Endothelial cell of umbilical vein (primary cell): ENCODE data around the gene C15orf40. TPM values are rescaled to one million over a fixed set of nuclear protein-coding genes. Genes with fewer than 3 reads are reported as not detected.

Experiments used
- BruUV-seq: library from RNA; stranded (reverse); fragments of 400-500 nt; replicated peaks from 2 replicates; lab custom pipeline; 2021; lab: Mats Ljungman, UMichigan
- CTCF ChIA-PET: fragments of 300-600, 350-600 bp; sonication (Branson Sonifier 250); formaldehyde crosslinking; loops from one replicate; lab custom pipeline; 2021; ENCODE audit warnings: antibody characterized with exemption, inconsistent platforms; lab: Charles Lee
- POLR2A ChIA-PET: fragments of 300-600, 350-600 bp; sonication (Branson Sonifier 250); formaldehyde crosslinking; loops from one replicate; lab custom pipeline; 2021; ENCODE audit warnings: antibody characterized with exemption, inconsistent platforms; lab: Charles Lee
- DNase-seq: peaks from one replicate; pipeline ENCODE4 v3.0.0-alpha.2; 2011; ENCODE audit warnings: low read depth, low spot score
- FAIRE-seq: peaks from 2 replicates; lab custom pipeline; 2011; peaks lifted over from hg19 to GRCh38; lab: Jason Lieb, UNC
- H2AFZ ChIP-seq: 2 replicates; pipeline ENCODE4 v1.6.0; 2012; ENCODE audit warnings: low read depth, low read length, control low read depth, inconsistent platforms
- H3K27ac ChIP-seq: 2 replicates; pipeline ENCODE4 v1.5.1; 2011; ENCODE audit warnings: low read depth, mild to moderate bottlenecking, control low read depth, low read length, moderate library complexity; ENCODE audit not compliant: insufficient read depth
- H3K27me3 ChIP-seq, 2 experiments: 2 replicates each; pipeline versions ENCODE4 v1.6.0 to v1.6.1; 2011; ENCODE audit warnings: low read length in 2 of 2, mixed read lengths in 1 of 2; ENCODE audit not compliant: control insufficient read depth in 2 of 2, insufficient read depth in 2 of 2
- H3K36me3 ChIP-seq, 2 experiments: 2 replicates in 1 of 2; 3 replicates in 1 of 2; pipeline ENCODE4 v1.5.1; 2011; ENCODE audit warnings: low read length in 2 of 2, mild to moderate bottlenecking in 1 of 2, moderate library complexity in 1 of 2; ENCODE audit not compliant: control insufficient read depth in 2 of 2, insufficient read depth in 2 of 2; ENCODE audit errors: extremely low read depth in 1 of 2
- H3K4me1 ChIP-seq: 3 replicates; pipeline ENCODE4 v1.5.1; 2011; ENCODE audit warnings: mild to moderate bottlenecking, low read length; ENCODE audit not compliant: control insufficient read depth, insufficient read depth; ENCODE audit errors: extremely low read depth
- H3K4me2 ChIP-seq: 2 replicates; pipeline ENCODE4 v1.6.1; 2011; ENCODE audit warnings: low read length, control low read depth, mixed read lengths; ENCODE audit not compliant: insufficient read depth
- H3K4me3 ChIP-seq, 3 experiments: fragments of 200-600 bp in 1 of 3; sonication (generic), shearing (Covaris generic) in 1 of 3; replicated peaks in 1 of 3; 2 replicates each; pipeline ENCODE4 v1.5.1; 2011 to 2016; ENCODE audit warnings: control low read depth in 3 of 3, low read length in 3 of 3, mild to moderate bottlenecking in 2 of 3, inconsistent platforms in 1 of 3, low read depth in 1 of 3, moderate library complexity in 1 of 3; ENCODE audit not compliant: insufficient read depth in 1 of 3
- H3K79me2 ChIP-seq: 2 replicates; pipeline ENCODE4 v1.6.0; 2012; ENCODE audit warnings: low read length, inconsistent platforms; ENCODE audit not compliant: control insufficient read depth, insufficient read depth
- H3K9ac ChIP-seq: replicated peaks from 2 replicates; pipeline ENCODE3; 2011; ENCODE audit warnings: low read length, control low read depth; ENCODE audit not compliant: insufficient read depth; ENCODE audit errors: extremely low read depth
- H3K9me1 ChIP-seq: replicated peaks from 3 replicates; pipeline ENCODE4 v1.6.0; 2011; ENCODE audit warnings: mild to moderate bottlenecking, low read length; ENCODE audit not compliant: control insufficient read depth, insufficient read depth; ENCODE audit errors: extremely low read depth
- H3K9me3 ChIP-seq: replicated peaks from 2 replicates; pipeline ENCODE4 v1.5.1; 2012; ENCODE audit warnings: low read length, inconsistent platforms; ENCODE audit not compliant: control insufficient read depth, insufficient read depth
- H4K20me1 ChIP-seq: replicated peaks from 2 replicates; pipeline ENCODE3; 2011; ENCODE audit warnings: mild to moderate bottlenecking, low read length; ENCODE audit not compliant: control insufficient read depth, insufficient read depth; ENCODE audit errors: extremely low read depth
- EZH2 ChIP-seq: IDR thresholded peaks from 2 replicates; pipeline ENCODE4 v1.6.1; 2012; ENCODE audit warnings: borderline replicate concordance, low read depth, mild to moderate bottlenecking, moderate library complexity, low read length, inconsistent platforms; ENCODE audit not compliant: severe bottlenecking
- FOS ChIP-seq: IDR thresholded peaks from 2 replicates; pipeline ENCODE4 v1.6.1; 2011; ENCODE audit warnings: mild to moderate bottlenecking, low read length, moderate library complexity, borderline replicate concordance; ENCODE audit not compliant: insufficient read depth
- GATA2 ChIP-seq: IDR thresholded peaks from 2 replicates; pipeline ENCODE4 v1.7.0; 2011; ENCODE audit warnings: low read depth, mild to moderate bottlenecking, moderate library complexity, mixed read lengths, low read length; ENCODE audit not compliant: insufficient read length, insufficient read depth
- JUN ChIP-seq: IDR thresholded peaks from 2 replicates; pipeline ENCODE4 v1.6.1; 2011; ENCODE audit warnings: borderline replicate concordance, low read depth; ENCODE audit not compliant: insufficient read length, insufficient read depth
- MYC ChIP-seq: IDR thresholded peaks from one replicate; pipeline ENCODE4 v1.6.1; 2011; ENCODE audit warnings: mild to moderate bottlenecking, low read depth, low read length
- POLR2A ChIP-seq: IDR thresholded peaks from 2 replicates; pipeline ENCODE4 v1.6.1; 2012; ENCODE audit warnings: low read depth, mild to moderate bottlenecking, control low read depth, low read length
- POLR2AphosphoS5 ChIP-seq: IDR thresholded peaks from 2 replicates; pipeline ENCODE4 v1.6.1; 2012; ENCODE audit warnings: low read depth, mild to moderate bottlenecking, control low read depth, low read length, moderate library complexity; ENCODE audit not compliant: insufficient read depth
- dilution Hi-C: fragments of 300-500 bp; cut with MboI; formaldehyde crosslinking; loops from one replicate; pipeline ENCODE4 v1.15.0; 2019; ENCODE audit warnings: low sequenced_read_pairs; ENCODE audit not compliant: extremely low pct_ligation_motif_present
- intact Hi-C: fragments of 100-400 bp; cut with micrococcal nuclease; formaldehyde crosslinking; loops from one replicate; pipeline ENCODE4 v1.10.0; 2022
- polyA plus RNA-seq, 4 experiments: library from polyadenylated mRNA; depleted of rRNA in 3 of 4; stranded (reverse) in 3 of 4; unstranded in 1 of 4; fragments of >200 nt; gene quantifications; 2 replicates each; pipeline versions ENCODE4 v1.2.1 to v1.2.3, GENCODE V29; 2011 to 2012; ENCODE audit warnings: missing spikeins in 1 of 4
- total RNA-seq: library from RNA; stranded (reverse); gene quantifications from 2 replicates; pipeline ENCODE4 v1.2.3, GENCODE V29; 2021
- TF ChIP-seq, protein P1 (sequence below): IDR thresholded peaks from 2 replicates; pipeline ENCODE4 v1.6.1; 2011; ENCODE audit not compliant: insufficient read depth, insufficient read length
- TF ChIP-seq, protein P2 (sequence below), 2 donors: IDR thresholded peaks; 1 replicate in 1 of 2; 2 replicates in 1 of 2; pipeline ENCODE4 v1.5.1; 2011; ENCODE audit warnings: low read length in 2 of 2, mild to moderate bottlenecking in 2 of 2, moderate library complexity in 2 of 2, control low read depth in 1 of 2, inconsistent platforms in 1 of 2, low read depth in 1 of 2; ENCODE audit not compliant: insufficient read depth in 1 of 2; ENCODE audit errors: extremely low read depth in 1 of 2

Gene C15orf40
- total and polyA plus RNA-seq, 2 donors (not counting 3 experiments of a cell fraction or from before 2014, with no cell fraction given) = 15.4 to 27.9 TPM

DNA sequence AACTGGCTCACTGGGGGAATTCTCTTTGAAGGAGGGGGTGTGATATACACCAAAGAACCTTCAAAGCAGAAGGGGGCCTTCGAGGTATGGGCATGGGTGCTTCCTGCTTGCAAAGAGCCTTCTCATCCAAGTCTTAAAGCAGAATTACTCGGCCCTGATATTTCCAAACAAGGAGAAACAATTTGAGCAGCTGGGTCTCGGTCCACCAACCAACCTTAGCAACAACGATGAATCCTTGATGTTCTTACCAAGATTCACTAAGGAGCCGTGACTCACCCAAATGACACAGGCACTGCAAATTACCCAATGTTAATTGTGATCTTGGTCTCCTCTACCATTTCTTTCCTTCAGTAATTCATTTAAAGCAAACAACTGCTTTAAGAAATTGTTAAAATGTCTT lies 66.6 kb downstream of the C15orf40 start:
- Histone ChIP-seq H3K9me1 (no peaks in the 10 kb centered on the region), H3K4me1 (no peaks in the 10 kb centered on the region), H3K9ac (no peak overlapping the region), H3K4me2 (no peak overlapping the region), H3K79me2 (no peaks in the 10 kb centered on the region), H3K4me3 (no peak overlapping the region), H3K36me3 (no peaks in the 10 kb centered on the region), H3K27me3 (peaks cover 3 to 5% of the 10 kb centered on the region in 2 experiments), H4K20me1 (no peaks in the 10 kb centered on the region), H2AFZ (no peak overlapping the region), H3K27ac (no peak overlapping the region), H3K9me3 (no peaks in the 10 kb centered on the region)
- FAIRE-seq = no peak
- TF ChIP-seq POLR2A = no peak
- no peak for TF ChIP-seq POLR2AphosphoS5
- TF ChIP-seq EZH2 = no peak
- no peak for TF ChIP-seq JUN
- TF ChIP-seq, protein P1, sequence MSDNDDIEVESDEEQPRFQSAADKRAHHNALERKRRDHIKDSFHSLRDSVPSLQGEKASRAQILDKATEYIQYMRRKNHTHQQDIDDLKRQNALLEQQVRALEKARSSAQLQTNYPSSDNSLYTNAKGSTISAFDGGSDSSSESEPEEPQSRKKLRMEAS = no peak
- TF ChIP-seq, protein P2, sequence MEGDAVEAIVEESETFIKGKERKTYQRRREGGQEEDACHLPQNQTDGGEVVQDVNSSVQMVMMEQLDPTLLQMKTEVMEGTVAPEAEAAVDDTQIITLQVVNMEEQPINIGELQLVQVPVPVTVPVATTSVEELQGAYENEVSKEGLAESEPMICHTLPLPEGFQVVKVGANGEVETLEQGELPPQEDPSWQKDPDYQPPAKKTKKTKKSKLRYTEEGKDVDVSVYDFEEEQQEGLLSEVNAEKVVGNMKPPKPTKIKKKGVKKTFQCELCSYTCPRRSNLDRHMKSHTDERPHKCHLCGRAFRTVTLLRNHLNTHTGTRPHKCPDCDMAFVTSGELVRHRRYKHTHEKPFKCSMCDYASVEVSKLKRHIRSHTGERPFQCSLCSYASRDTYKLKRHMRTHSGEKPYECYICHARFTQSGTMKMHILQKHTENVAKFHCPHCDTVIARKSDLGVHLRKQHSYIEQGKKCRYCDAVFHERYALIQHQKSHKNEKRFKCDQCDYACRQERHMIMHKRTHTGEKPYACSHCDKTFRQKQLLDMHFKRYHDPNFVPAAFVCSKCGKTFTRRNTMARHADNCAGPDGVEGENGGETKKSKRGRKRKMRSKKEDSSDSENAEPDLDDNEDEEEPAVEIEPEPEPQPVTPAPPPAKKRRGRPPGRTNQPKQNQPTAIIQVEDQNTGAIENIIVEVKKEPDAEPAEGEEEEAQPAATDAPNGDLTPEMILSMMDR (IDR thresholded peaks at IDR 0.05; ENCODE audit: extremely low read depth in 1 of 2, insufficient read depth in 1 of 2, low read depth in 1 of 2, low read length in 2 of 2) = no peak
- no peak for TF ChIP-seq GATA2
- no peak for TF ChIP-seq FOS
- no peak for TF ChIP-seq MYC
- dilution Hi-C loops (no loop called here), intact Hi-C loops (no loop called here)
- POLR2A ChIA-PET = no interaction called here
- no peak for DNase-seq
- no TSS peak for BruUV-seq
- CTCF ChIA-PET = no interaction called here
